ENCODE data around the gene CACNA1H.

DNA sequence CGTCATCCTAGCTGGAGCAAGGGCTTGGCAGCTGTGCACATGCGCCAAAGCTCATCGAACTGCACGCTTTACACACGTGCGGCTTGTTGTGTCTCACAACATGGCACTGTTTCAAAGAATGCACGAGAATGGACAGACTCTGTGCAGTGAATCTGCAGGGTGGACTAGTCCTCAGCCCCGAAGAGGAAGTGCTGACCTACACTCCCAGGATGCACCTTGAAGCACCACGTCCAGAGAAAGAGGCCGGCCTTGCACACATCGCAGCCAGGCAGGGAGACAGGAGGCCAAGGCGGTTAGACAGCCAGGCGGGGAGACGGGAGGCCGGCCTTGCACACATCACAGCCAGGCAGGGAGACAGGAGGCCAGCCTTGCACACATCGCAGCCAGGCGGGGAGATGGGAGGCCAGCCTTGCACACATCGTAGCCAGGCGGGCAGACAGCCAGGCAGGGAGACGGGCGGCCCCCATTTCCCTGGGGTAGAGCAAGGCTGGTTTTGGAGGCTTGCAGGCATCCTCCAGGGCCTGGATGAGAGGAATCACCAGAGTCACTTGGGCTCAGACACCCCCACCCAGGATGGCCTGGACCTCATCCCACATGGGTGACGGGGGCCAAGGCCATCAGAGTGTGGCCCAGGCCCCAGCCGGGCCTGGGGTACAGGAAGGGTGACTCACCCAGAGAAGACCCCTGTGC lies 9.0 kb upstream of the CACNA1H start:
- TF ChIP-seq, protein P1, sequence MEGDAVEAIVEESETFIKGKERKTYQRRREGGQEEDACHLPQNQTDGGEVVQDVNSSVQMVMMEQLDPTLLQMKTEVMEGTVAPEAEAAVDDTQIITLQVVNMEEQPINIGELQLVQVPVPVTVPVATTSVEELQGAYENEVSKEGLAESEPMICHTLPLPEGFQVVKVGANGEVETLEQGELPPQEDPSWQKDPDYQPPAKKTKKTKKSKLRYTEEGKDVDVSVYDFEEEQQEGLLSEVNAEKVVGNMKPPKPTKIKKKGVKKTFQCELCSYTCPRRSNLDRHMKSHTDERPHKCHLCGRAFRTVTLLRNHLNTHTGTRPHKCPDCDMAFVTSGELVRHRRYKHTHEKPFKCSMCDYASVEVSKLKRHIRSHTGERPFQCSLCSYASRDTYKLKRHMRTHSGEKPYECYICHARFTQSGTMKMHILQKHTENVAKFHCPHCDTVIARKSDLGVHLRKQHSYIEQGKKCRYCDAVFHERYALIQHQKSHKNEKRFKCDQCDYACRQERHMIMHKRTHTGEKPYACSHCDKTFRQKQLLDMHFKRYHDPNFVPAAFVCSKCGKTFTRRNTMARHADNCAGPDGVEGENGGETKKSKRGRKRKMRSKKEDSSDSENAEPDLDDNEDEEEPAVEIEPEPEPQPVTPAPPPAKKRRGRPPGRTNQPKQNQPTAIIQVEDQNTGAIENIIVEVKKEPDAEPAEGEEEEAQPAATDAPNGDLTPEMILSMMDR (IDR thresholded peaks at IDR 0.05 in 2 of 3, conservative IDR thresholded peaks at IDR 0.05 in 1 of 3; ENCODE audit: borderline replicate concordance in 1 of 3, insufficient read depth in 1 of 3, low read depth in 2 of 3, low read length in 2 of 3), result no peak
- no peak for TF ChIP-seq POLR2A (IDR thresholded peaks at IDR 0.05; ENCODE audit: borderline replicate concordance, extremely low read depth, insufficient read depth, insufficient read length)
- TF ChIP-seq EZH2 (IDR thresholded peaks at IDR 0.05), result no peak
- TF ChIP-seq POLR2AphosphoS5 (IDR thresholded peaks at IDR 0.05; ENCODE audit: low read depth, low read length), result no peak
- no peak for TF ChIP-seq ZNF274 (IDR thresholded peaks at IDR 0.05; ENCODE audit: low read depth, low read length)
- TF ChIP-seq ELF1 (IDR thresholded peaks at IDR 0.05; ENCODE audit: borderline replicate concordance, low read depth), result no peak
- TF ChIP-seq, protein P2, sequence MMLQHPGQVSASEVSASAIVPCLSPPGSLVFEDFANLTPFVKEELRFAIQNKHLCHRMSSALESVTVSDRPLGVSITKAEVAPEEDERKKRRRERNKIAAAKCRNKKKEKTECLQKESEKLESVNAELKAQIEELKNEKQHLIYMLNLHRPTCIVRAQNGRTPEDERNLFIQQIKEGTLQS (IDR thresholded peaks at IDR 0.05), result no peak
- TF ChIP-seq ZFX (IDR thresholded peaks at IDR 0.05), result no peak
- no peak for TF ChIP-seq SIN3A (IDR thresholded peaks at IDR 0.05; ENCODE audit: low read depth)
- no peak for TF ChIP-seq JUND (IDR thresholded peaks at IDR 0.05)
- no peak for TF ChIP-seq RAD21 (IDR thresholded peaks at IDR 0.05; ENCODE audit: low read depth)
